ENCODE data around the gene NR6A1. TPM values are rescaled to one million over a fixed set of nuclear protein-coding genes. Genes with fewer than 3 reads are reported as not detected.

NR6A1 gene
- total and polyA plus RNA-seq, 2 of the 13 experiments (the other 11 are each of a cell fraction or from before 2014, with no cell fraction given), result 28.1 to 31.5 TPM

DNA sequence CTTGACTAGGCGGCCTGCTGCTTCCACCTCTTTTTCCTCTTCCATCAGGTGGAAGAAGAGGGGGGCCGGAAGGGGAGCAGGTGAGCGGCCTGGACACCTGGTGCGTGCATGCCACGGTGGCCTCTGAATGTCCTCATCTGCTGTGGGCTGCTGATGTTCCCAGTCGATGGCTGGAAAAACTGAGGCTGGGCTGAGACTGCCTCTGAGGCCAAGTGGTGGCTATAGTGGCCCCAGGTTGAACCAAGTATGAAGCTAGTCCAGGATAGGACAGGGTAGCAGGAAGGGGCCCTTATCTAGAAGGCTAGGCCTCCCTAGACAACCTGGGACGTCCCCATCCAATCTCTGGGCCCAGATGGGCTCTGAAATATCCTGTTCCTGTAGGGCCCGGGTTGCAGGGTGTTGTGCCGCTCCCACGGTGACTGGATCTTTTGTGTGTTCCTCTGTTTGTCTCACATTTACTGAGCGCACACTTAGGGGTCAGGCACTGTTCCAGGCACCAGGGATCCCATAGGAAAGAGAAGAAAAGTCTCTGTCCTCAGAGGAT, 263.2 kb downstream of the NR6A1 start (continued):
- TF ChIP-seq SMAD1 (CRISPR knock-in tag; IDR thresholded peaks at IDR 0.05; ENCODE audit: borderline replicate concordance, low read depth) (no peak), ZNF687 (CRISPR knock-in tag; IDR thresholded peaks at IDR 0.05) (no peak), AKNA (CRISPR knock-in tag; IDR thresholded peaks at IDR 0.05; ENCODE audit: borderline replicate concordance) (no peak), TBX2 (CRISPR knock-in tag; IDR thresholded peaks at IDR 0.05; ENCODE audit: borderline replicate concordance) (0 out of 2 replicates have a peak, but pooled peaks have one; percentile 2), MYC (CRISPR knock-in tag; IDR thresholded peaks at IDR 0.05; ENCODE audit: borderline replicate concordance) (0 out of 2 replicates have a peak, but pooled peaks have one; percentile 31), GLI4 (CRISPR knock-in tag; IDR thresholded peaks at IDR 0.05; ENCODE audit: borderline replicate concordance) (no peak), ZFP1 (CRISPR knock-in tag; IDR thresholded peaks at IDR 0.05) (no peak), CTCF (CRISPR knock-in tag; IDR thresholded peaks at IDR 0.05) (no peak), ZNF280B (CRISPR knock-in tag; IDR thresholded peaks at IDR 0.05; ENCODE audit: borderline replicate concordance) (peak; percentile 54; the same call in 1 of the 2 replicates), ZNF800 (CRISPR knock-in tag; IDR thresholded peaks at IDR 0.05) (0 out of 2 replicates have a peak, but pooled peaks have one; percentile 17)
- TF ChIP-seq, protein P1, sequence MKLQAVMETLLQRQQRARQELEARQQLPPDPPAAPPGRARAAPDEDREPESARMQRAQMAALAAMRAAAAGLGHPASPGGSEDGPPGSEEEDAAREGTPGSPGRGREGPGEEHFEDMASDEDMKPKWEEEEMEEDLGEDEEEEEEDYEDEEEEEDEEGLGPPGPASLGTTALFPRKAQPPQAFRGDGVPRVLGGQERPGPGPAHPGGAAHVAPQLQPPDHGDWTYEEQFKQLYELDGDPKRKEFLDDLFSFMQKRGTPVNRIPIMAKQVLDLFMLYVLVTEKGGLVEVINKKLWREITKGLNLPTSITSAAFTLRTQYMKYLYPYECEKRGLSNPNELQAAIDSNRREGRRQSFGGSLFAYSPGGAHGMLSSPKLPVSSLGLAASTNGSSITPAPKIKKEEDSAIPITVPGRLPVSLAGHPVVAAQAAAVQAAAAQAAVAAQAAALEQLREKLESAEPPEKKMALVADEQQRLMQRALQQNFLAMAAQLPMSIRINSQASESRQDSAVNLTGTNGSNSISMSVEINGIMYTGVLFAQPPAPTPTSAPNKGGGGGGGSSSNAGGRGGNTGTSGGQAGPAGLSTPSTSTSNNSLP (IDR thresholded peaks at IDR 0.05; ENCODE audit: low read depth, low read length), result no peak
